ENCODE data around the gene PTPRN2. TPM values are rescaled to one million over a fixed set of nuclear protein-coding genes. Genes with fewer than 3 reads are reported as not detected.

Gene PTPRN2
- total RNA-seq, 1 experiment from 2014 or later, result 2.1 TPM

GRCh38 chr7:158358926-158359645, 228.5 kb downstream of the PTPRN2 start:
- no peaks in the 10 kb centered on the region for H3K36me3 ChIP-seq (ENCODE audit: control insufficient read depth in 1 of 2, insufficient read depth in 2 of 2, low read length in 2 of 2)
- H3K9me3 ChIP-seq (ENCODE audit: control insufficient read depth in 1 of 2, insufficient read depth in 1 of 2, low read depth in 1 of 2, low read length in 2 of 2), result no peaks in the 10 kb centered on the region
- no peak overlapping the region for H3K9ac ChIP-seq (ENCODE audit: low read length)
- CTCF ChIA-PET, result no interaction called here
- no peak overlapping the region for H3K27ac ChIP-seq (ENCODE audit: low read depth, low read length)
- no peak overlapping the region for H3K4me2 ChIP-seq (ENCODE audit: low read length)
- H3K4me3 ChIP-seq (replicated peaks in 1 of 2; ENCODE audit: low read depth in 1 of 2, low read length in 2 of 2), result no peak overlapping the region
- BruUV-seq (replicated peaks), result no TSS peak
- H3K27me3 ChIP-seq (ENCODE audit: insufficient read depth, low read length), result no peaks in the 10 kb centered on the region
- TF ChIP-seq CTCF (IDR thresholded peaks at IDR 0.05 in 2 of 3, conservative IDR thresholded peaks at IDR 0.05 in 1 of 3; ENCODE audit: borderline replicate concordance in 1 of 3, insufficient read depth in 1 of 3, low read depth in 2 of 3, low read length in 2 of 3) (no peak), EGR1 (IDR thresholded peaks at IDR 0.05; ENCODE audit: low read depth) (no peak), ZBTB33 (IDR thresholded peaks at IDR 0.05; ENCODE audit: extremely low read depth, insufficient replicate concordance, low read length) (no peak)
- no peaks in the 10 kb centered on the region for H4K20me1 ChIP-seq (ENCODE audit: insufficient read depth)
- H3K9me2 ChIP-seq (ENCODE audit: insufficient read depth), result no peaks in the 10 kb centered on the region
- no peak for DNase-seq (ENCODE audit: low read depth, low spot score)
- RAD21 ChIA-PET (ENCODE audit: low non-redundant PET in 1 of 2, low total read pairs in 2 of 2, uncharacterized antibody in 2 of 2, unreplicated experiment in 2 of 2), result no interaction called here
- intact Hi-C loops (cut with micrococcal nuclease), result loop anchor here (10.0 kb wide), 1 partner anchor 384 kb away; no protein-coding TSS in a partner anchor
- no peak for ATAC-seq
- H3K4me1 ChIP-seq (ENCODE audit: control insufficient read depth in 1 of 2, insufficient read depth in 2 of 2, low read length in 2 of 2), result no peaks in the 10 kb centered on the region
- no peak overlapping the region for H2AFZ ChIP-seq (ENCODE audit: low read depth, low read length, poor library complexity, severe bottlenecking)
- no peaks in the 10 kb centered on the region for H3K79me2 ChIP-seq (ENCODE audit: insufficient read depth, low read length)
- POLR2A ChIA-PET, result no interaction called here
